Suprapubic skin (tissue), 3 donors: ENCODE measurements around the gene AGPAT2.

Source experiments
- POLR2AphosphoS5 ChIP-seq, 3 donors: sonication (generic); formaldehyde crosslinking; IDR thresholded peaks; one replicate each; pipeline ENCODE4 v1.6.1; 2017; ENCODE audit warnings: antibody characterized with exemption in 3 of 3
- TF ChIP-seq, protein P1 (sequence below), 2 donors: fragments of 200-600 bp in 1 of 2; fragments of 450-650 bp in 1 of 2; sonication (generic) in 1 of 2; IDR thresholded peaks; one replicate each; pipeline ENCODE4 v1.5.1; 2016 to 2019; ENCODE audit warnings: antibody characterized with exemption in 2 of 2, mild to moderate bottlenecking in 1 of 2, moderate library complexity in 1 of 2

DNA sequence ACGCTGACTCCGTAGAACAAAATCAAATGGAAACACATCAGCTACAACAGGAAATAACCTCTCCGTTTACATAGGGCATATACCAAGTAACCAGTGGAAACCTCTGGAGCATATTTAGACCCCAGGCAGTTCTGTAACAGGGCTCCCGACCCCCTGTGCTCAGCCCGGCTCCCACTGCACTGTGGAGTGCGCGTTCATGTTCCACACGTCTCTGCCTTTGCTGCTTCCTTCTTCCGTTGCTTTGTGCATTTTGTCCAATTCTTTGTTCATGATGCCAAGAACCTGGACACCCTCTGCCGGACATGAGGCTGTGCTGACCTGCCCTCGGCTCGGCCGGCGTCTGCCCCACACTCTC lies 5.9 kb upstream of the AGPAT2 start:
- TF ChIP-seq, protein P1, sequence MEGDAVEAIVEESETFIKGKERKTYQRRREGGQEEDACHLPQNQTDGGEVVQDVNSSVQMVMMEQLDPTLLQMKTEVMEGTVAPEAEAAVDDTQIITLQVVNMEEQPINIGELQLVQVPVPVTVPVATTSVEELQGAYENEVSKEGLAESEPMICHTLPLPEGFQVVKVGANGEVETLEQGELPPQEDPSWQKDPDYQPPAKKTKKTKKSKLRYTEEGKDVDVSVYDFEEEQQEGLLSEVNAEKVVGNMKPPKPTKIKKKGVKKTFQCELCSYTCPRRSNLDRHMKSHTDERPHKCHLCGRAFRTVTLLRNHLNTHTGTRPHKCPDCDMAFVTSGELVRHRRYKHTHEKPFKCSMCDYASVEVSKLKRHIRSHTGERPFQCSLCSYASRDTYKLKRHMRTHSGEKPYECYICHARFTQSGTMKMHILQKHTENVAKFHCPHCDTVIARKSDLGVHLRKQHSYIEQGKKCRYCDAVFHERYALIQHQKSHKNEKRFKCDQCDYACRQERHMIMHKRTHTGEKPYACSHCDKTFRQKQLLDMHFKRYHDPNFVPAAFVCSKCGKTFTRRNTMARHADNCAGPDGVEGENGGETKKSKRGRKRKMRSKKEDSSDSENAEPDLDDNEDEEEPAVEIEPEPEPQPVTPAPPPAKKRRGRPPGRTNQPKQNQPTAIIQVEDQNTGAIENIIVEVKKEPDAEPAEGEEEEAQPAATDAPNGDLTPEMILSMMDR (IDR thresholded peaks at IDR 0.05): no peak
- no peak for TF ChIP-seq POLR2AphosphoS5 (IDR thresholded peaks at IDR 0.05)
